Activated CD8-positive, alpha-beta memory T cell treated with anti-CD3 and anti-CD28 coated beads for 1 hour (primary cell): ENCODE data around the gene RAI1.
"Not testable (repeated sequence)": the region's sequence is repeated elsewhere in the genome, so short reads cannot be mapped to it uniquely, and the experiment has no call there.

Experiments
- DNase-seq, 2 donors: peaks; one replicate each; pipeline ENCODE4 v3.0.0-alpha.2; 2020; ENCODE audit warnings: low read depth in 1 of 2; ENCODE audit errors: extremely low read depth in 1 of 2

Gene RAI1

DNA sequence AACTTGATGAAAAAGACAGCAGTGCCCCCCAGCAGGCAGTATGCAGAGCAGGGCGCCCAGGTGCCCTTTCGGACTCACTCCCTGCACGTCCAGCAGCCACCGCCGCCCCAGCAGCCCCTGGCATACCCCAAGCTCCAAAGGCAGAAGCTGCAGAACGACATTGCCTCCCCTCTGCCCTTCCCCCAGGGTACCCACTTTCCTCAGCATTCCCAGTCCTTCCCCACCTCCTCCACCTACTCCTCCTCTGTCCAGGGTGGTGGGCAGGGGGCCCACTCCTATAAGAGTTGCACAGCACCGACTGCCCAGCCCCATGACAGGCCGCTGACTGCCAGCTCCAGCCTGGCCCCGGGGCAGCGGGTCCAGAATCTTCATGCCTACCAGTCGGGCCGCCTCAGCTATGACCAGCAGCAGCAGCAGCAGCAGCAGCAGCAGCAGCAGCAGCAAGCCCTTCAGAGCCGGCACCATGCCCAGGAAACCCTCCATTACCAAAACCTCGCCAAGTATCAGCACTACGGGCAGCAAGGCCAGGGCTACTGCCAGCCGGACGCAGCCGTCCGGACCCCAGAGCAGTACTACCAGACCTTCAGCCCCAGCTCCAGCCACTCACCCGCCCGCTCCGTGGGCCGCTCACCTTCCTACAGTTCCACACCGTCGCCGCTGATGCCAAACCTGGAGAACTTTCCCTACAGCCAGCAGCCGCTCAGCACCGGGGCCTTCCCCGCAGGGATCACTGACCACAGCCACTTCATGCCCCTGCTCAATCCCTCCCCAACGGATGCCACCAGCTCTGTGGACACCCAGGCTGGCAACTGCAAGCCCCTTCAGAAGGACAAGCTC is 112.3 kb downstream of the RAI1 start:
- DNase-seq: no peak

DNA sequence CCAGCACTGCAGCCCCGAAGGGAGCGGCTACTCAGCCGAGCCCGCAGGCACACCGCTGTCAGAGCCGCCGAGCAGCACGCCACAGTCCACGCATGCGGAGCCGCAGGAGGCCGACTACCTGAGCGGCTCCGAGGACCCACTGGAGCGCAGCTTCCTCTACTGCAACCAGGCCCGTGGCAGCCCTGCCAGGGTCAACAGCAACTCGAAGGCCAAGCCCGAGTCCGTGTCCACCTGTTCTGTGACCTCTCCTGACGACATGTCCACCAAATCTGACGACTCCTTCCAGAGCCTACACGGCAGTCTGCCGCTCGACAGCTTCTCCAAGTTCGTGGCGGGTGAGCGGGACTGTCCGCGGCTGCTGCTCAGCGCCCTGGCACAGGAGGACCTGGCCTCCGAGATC is 113.1 kb downstream of the RAI1 start:
- no peak for DNase-seq

DNA sequence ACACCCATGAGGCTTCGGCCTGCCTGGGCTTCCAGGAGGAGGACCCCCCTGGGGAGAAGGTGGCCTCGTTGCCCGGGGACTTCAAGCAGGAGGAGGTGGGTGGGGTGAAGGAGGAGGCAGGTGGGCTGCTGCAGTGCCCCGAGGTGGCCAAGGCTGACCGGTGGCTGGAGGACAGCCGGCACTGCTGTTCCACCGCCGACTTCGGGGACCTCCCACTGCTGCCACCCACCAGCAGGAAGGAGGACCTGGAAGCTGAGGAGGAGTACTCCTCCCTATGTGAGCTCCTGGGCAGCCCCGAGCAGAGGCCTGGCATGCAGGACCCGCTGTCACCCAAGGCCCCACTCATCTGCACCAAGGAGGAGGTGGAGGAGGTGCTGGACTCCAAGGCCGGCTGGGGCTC is 114.0 kb downstream of the RAI1 start:
- DNase-seq: no peak

DNA sequence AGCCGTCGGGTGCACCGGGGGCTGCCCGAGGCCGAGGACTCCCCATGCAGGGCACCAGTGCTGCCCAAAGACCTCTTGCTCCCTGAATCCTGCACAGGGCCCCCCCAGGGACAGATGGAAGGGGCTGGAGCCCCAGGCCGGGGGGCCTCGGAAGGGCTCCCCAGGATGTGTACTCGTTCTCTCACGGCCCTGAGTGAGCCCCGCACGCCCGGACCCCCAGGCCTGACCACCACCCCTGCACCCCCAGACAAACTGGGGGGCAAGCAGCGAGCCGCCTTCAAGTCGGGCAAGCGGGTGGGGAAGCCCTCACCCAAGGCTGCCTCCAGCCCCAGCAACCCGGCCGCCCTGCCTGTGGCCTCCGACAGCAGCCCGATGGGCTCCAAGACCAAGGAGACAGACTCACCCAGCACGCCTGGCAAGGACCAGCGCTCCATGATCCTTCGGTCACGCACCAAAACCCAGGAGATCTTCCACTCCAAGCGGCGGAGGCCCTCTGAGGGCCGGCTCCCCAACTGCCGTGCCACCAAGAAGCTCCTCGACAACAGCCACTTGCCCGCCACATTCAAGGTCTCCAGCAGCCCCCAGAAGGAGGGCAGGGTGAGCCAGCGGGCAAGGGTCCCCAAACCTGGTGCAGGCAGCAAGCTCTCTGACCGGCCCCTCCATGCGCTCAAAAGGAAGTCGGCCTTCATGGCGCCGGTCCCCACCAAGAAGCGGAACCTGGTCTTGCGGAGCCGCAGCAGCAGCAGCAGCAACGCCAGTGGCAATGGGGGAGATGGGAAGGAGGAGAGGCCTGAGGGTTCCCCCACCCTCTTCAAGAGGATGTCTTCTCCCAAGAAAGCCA is 114.9 kb downstream of the RAI1 start:
- no peak for DNase-seq

DNA sequence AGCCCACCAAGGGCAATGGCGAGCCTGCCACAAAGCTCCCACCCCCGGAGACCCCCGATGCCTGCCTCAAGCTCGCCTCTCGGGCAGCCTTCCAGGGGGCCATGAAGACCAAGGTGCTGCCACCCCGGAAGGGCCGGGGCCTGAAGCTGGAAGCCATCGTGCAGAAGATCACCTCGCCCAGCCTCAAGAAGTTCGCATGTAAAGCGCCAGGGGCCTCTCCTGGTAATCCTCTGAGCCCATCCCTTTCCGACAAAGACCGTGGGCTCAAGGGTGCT is 115.5 kb downstream of the RAI1 start:
- no peak for DNase-seq

DNA sequence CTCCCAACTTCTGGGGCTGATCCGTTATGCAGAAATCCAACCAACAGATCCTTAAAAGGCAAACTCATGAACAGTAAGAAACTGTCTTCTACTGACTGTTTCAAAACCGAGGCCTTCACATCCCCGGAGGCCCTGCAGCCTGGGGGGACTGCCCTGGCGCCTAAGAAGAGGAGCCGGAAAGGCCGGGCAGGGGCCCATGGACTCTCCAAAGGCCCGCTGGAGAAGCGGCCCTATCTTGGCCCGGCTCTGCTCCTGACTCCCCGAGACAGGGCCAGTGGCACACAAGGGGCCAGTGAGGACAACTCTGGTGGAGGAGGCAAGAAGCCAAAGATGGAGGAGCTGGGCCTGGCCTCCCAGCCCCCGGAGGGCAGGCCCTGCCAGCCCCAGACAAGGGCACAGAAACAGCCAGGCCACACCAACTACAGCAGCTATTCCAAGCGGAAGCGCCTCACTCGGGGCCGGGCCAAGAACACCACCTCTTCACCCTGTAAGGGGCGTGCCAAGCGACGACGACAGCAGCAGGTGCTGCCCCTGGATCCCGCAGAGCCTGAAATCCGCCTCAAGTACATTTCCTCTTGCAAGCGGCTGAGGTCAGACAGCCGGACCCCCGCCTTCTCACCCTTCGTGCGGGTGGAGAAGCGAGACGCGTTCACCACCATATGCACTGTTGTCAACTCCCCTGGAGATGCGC is 116.0 kb downstream of the RAI1 start:
- DNase-seq: no peak

DNA sequence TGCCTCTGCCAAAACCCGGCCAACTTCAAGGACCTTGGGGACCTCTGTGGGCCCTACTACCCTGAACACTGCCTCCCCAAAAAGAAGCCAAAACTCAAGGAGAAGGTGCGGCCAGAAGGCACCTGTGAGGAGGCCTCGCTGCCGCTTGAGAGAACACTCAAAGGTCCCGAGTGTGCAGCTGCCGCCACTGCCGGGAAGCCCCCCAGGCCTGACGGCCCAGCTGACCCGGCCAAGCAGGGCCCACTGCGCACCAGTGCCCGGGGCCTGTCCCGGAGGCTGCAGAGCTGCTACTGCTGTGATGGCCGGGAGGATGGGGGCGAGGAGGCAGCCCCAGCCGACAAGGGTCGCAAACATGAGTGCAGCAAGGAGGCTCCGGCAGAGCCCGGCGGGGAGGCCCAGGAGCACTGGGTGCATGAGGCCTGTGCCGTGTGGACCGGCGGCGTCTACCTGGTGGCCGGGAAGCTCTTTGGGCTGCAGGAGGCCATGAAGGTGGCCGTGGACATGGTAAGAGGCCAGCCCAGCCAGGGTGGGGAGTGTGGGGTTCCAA is 116.8 kb downstream of the RAI1 start:
- no peak for DNase-seq

DNA sequence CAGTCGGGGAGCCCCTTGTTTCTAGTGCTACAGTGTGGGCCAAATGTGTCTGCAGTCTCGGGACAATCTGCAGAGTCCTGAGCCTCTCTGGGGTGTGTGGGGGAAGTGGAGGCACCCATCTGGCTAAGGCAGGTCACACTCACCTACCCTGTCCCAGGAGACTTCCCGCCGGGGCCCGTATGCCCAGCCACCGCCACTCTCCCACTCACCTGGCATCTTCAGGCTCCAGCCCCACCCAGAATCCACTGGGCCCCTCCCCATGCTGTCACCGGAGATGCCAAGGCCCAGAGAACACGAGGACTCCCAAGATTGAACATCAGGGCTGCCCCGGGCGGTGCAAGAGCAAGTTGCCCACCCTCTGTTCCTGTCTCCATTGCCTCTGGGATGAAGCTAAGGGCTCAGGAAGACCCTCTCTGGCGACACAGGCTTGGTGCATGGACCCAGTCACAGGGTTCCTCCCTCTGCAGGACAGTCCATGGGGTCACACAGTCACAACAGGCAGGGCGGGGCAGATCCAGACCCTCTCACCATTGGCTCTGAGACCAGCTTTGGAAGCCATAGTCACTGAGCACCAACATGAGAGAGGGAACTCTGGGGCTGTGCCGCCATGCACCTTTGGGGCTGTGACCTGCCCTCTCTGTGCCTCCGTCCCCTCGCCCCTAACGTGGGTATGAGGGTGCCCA is 117.5 kb downstream of the RAI1 start:
- DNase-seq: no peak

DNA sequence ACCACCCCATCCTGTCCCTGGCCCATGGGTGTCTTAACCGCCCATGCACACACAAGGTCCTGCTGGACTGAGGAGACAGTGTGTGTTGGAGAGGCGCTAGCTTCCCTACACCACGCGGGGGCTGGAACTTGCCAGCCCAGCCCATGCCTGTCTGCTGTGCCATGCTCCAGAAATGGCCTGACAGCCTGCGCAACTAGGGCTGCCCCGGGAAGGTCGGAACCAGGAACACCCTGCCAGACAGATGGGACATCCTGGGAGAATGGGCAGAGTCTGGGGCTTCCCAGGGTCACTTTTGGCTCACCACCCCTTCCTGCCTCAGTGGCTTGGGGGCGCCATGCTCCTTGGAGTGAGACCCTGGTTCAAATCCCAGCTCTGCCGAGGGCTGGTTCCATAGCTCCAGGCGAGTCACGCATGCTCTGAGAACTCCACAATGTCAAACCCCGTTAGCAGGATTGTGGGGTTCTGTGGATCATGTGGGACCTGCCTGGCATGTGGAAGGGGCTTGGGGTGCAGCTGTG is 119.3 kb downstream of the RAI1 start:
- no peak for DNase-seq

DNA sequence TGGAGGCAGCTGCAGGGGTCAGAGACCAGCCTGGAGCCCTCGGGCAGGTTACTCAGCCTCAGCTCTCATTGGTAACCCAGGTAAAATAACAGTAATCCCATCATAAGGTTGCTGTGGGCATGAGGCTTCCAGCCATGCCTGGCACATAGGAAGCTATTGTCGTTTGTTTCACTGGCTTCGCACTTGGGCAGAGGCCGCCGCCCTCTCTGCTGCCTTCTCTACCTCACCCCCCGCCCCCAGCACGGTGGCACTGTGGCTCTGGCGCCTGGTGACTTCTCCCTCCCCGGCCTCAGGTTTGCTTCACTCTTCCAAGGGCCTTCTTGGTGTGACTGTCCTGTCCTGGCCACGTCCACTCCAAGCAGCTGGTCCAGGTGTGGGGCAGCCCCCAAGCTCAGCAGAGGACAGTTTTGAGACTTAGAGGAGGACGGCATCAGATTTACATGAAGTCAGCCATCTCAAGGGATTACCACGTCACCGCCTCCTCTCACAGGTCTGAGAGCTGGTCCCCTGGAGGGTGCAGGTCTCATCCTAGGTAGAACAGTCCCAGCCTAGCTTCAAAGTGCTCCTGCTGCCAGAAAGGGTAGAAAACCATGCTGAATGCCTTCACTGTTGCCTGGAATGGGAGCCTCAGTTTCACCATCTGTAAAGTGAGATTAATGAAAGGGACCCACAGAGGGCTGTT is 120.7 kb downstream of the RAI1 start:
- DNase-seq: no peak

DNA sequence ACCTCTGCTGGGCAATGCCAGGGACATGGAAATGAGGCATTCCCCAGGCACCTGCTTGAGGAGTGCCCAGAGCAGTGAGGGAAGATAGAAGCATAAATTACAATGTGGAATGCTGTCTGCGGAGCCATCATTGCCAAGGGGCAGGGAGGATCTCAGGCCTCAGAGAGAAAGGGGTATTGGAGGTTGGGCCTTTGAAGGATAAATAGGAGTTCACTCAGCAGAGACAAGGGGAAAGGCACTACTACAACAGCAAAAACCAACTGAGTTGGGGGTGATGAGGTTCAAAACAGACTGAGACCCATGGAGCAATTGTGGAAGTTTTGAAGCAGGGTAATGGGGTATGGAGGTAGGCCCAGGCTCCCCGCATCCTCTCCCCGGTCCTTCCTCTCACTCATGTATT is 122.7 kb downstream of the RAI1 start:
- DNase-seq: no peak

DNA sequence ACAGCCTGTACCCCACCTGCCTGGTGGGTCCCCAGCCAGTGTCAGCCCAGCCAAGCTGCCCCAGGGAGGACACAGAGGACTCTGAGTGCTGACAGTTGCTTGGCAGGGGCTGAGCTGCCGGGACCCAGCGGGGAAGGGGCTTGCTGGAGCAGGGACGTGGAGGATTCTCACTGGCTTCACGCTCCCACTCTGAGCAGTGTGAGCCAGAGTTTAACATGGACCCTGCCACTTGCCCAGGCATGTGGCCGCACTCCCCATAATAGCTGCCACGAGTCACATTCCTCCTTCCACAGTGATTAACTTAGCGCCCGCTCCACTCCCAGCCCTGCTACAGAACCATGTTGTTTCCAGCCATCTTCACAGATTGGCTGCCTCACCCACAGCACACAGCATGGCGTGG is 124.3 kb downstream of the RAI1 start:
- DNase-seq: no peak

DNA sequence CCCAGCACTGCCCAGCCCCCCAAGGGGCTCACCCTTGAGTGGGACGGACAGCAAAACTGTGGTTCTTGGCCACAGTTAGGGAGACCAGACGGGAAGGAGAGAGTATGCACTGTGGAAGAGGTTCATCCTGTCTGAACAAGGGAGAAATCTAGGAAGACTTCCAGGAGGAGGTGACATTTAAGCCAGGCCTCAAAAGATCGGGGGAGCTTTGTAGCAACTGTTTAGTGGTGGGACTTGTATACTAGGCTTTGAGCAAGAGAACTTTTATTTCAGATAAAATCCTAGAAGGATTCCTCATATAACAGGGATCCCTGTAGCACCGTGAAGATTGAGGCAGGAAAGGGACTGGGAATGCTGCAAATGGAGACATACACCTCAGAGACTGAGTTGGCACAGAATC is 124.8 kb downstream of the RAI1 start:
- DNase-seq: no peak

DNA sequence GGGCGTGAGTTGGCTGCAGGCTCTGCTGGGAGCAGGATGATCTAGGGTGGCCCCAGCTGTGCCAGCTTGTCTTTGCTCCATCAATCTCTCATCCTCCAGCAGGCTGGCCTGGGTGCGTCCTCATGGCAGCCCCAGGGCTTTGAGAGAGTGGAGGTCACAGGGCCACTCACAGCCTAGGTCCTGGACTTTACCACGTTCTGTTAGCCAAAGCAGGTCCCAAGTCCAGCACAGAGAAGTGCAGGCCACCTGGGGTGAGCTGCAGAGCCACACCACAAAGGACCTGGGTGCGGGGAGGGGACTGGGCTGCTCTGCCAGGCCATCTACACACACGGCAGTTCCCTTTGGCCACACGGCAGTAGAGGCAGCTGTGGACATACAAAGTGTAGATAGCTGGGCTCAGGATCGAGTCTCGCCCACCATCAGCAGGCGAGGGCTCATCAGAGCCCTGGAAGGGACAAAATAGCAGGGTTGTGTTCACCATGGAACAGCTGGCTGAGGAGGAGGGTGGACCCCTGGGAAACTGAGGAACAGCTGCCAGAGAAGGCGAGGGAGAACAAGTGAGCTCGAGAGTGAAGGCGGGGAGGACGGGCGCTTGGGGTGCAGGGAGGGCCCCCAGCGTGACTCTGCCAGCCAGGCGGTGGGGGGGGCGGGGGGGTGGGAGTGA is 125.5 kb downstream of the RAI1 start:
- no peak for DNase-seq

DNA sequence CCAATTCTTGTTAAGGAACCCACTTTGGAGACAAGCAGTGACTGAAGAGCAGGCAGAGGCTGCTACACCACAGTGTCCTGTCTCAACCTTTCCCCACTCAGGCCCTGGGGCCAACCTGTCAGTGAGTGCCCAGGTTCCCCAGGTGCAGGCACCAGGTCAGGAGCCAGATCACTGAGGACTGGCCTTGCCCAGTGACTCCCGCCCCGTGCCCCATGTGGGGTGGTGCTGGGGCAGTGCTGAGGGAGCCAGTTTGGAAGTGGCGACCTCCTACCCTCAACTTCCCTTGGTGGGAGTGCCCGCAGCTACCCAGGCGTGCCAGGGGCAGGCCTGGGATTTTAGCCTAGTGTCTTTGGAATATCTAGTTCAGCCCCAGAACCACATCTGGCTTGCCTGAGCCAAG is 126.2 kb downstream of the RAI1 start:
- DNase-seq: no peak

DNA sequence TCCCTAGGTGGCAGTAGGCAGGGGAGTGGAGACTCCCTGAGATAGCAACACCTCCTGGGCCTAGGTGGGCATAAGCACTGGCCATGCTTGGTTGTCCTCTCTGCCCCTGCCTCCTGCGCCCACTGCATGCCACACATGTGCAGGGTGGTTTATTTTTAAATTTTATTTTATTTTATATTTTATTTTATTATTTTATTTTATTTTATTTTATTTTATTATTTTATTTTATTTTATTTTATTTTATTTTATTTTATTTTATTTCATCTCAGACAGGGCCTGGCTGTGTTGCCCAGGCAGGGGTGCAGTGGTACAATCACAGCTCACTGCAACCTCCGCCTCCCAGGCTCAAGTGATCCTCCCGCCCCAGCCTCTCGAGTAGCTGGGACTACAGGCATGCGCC is 126.9 kb downstream of the RAI1 start:
- not testable (repeated sequence) for DNase-seq

DNA sequence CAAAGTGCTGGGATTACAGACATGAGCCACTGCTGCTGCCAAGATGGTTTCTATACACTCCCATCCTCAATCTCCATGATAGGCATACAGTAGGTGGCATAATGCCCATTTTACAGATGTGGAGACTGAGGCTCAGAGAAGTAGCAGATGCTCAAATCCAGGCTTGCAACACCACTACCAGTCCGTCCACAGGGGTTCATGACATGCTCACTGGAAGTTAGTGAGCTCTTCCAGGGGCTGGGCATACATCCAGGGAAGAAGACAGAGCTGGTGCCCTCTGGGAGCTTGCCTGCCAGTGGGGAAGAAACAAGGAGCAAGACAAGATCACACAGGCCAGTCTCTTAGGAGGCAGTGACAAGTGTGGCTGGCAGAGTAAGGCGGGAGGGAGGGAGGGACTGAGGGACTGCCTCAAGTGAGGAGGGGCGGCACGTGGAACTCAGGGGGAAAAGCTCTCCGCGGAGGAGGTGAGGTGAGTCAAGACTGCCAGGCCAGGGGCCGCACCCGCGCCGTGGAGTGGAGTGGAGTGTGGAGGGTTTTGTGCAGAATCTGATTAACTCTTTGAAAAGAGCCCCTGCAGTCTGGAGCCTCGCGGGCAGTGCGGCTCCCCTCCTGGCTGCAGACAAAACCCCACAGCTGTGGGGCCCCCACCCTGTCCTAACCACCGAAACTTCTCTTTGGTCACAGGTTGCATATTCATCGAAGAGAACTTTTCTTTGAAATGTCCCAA is 127.6 kb downstream of the RAI1 start:
- no peak for DNase-seq

DNA sequence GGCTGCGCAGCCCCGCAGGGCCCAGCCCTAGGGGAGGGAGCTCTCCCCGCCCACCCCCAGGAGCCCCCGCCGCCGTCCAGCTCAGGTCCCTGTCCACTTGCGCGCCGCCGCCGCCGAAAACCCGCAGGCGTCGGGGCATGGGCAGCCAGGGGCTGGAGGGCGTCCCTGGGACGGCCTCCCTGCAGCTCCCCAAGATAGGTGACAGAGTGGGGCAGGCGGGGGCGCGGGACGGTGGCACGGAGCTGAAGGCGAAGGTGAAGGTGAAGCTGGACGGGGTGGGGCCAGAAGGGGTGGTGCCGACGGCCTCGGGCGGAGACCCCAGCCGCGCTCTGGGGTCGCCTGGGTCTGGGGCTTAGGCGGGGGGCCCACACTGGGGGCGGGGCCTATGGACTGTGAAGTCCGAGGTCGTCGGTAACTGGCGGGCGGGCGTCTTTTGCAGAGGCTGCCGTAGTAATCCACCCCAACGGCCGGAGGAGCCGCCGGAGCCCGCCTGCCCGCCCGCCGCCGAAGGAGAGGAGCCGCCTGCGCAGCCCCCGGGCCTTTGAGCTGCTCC is 128.3 kb downstream of the RAI1 start:
- no peak for DNase-seq
